Activated CD8-positive, alpha-beta memory T cell treated with anti-CD3 and anti-CD28 coated beads, Interleukin-2, amount 50 U/mL, for 4 hours (primary cell): ENCODE data around the gene HIF3A.
"Not testable (repeated sequence)": the region's sequence is repeated elsewhere in the genome, so short reads cannot be mapped to it uniquely, and the experiment has no call there.

Experiments
- DNase-seq: peaks from one replicate; pipeline ENCODE4 v3.0.0-alpha.2; 2020

The HIF3A gene

GRCh38 chr19:46296722-46297461 is at the start of gene HIF3A:
TSS of gene HIF3A (plus strand) at chr19:46297042. CDS start at chr19:46297077, 35 bp downstream.
- no peak for DNase-seq

- DNase-seq: no peak
These were observed 46.6 kb upstream of the HIF3A start for GRCh38 chr19:46250076-46250735.

- DNase-seq: no peak
These were observed 45.4 kb upstream of the HIF3A start for GRCh38 chr19:46251416-46251815.

GRCh38 chr19:46254776-46255175 is 42.1 kb upstream of the HIF3A start:
- DNase-seq: no peak

GRCh38 chr19:46256855-46257254 is 40.0 kb upstream of the HIF3A start:
- no peak for DNase-seq

- not testable (repeated sequence) for DNase-seq
These were observed 35.3 kb upstream of the HIF3A start for GRCh38 chr19:46261501-46261900.

- peak; percentile 45 for DNase-seq
These were observed 34.1 kb upstream of the HIF3A start for GRCh38 chr19:46262684-46263296.

- DNase-seq: not testable (repeated sequence)
These were observed 32.0 kb upstream of the HIF3A start for GRCh38 chr19:46264801-46265200.

- peak; percentile 68 for DNase-seq
These were observed 31.5 kb upstream of the HIF3A start for GRCh38 chr19:46265217-46265828.

- no peak for DNase-seq
These were observed 27.7 kb upstream of the HIF3A start for GRCh38 chr19:46269101-46269500.

- DNase-seq: no peak
These were observed 26.2 kb upstream of the HIF3A start for GRCh38 chr19:46270521-46271256.

- DNase-seq: no peak
These were observed 25.2 kb upstream of the HIF3A start for GRCh38 chr19:46271481-46272197.

GRCh38 chr19:46273931-46274330 is 22.9 kb upstream of the HIF3A start:
- not testable (repeated sequence) for DNase-seq

GRCh38 chr19:46279177-46279576 is 17.7 kb upstream of the HIF3A start:
- no peak for DNase-seq

GRCh38 chr19:46283771-46284170 is 13.1 kb upstream of the HIF3A start:
- no peak for DNase-seq

- no peak for DNase-seq
These were observed 12.2 kb upstream of the HIF3A start for GRCh38 chr19:46284635-46285034.

- no peak for DNase-seq
These were observed 9.3 kb upstream of the HIF3A start for GRCh38 chr19:46287585-46287984.

- DNase-seq: no peak
These were observed 7.8 kb upstream of the HIF3A start for GRCh38 chr19:46288896-46289588.

- DNase-seq: no peak
These were observed 6.9 kb upstream of the HIF3A start for GRCh38 chr19:46289724-46290619.

GRCh38 chr19:46291829-46292228 is 5.0 kb upstream of the HIF3A start:
- DNase-seq: no peak
